A549 (cell line): ENCODE results near the gene FREM1. TPM values are rescaled to one million over a fixed set of nuclear protein-coding genes. Genes with fewer than 3 reads are reported as not detected.

Experiments
- ATAC-seq, 2 experiments: fragments of 200-7000 bp in 1 of 2; fragments of >200 bp in 1 of 2; cut with Nextera tagmentation in 1 of 2; cut with Tn5 transposase in 1 of 2; 3 replicates each; pipeline versions ENCODE4 v1.8.0 to v1.9.1; 2018 to 2020; ENCODE audit warnings: mild to moderate bottlenecking in 1 of 2, moderate library complexity in 1 of 2
- CTCF ChIA-PET: fragments of 300-600 bp; sonication (Branson Sonifier 250); formaldehyde crosslinking; extraction: SDS; loops from one replicate; lab custom pipeline; 2021; ENCODE audit warnings: antibody characterized with exemption, inconsistent platforms; lab: Yijun Ruan, JAX
- POLR2A ChIA-PET: fragments of 350-600 bp; formaldehyde crosslinking; extraction: SDS; loops from one replicate; lab custom pipeline; 2021; ENCODE audit warnings: antibody characterized with exemption, inconsistent platforms; lab: Yijun Ruan, JAX
- DNase-seq, 2 experiments: peaks; one replicate each; pipeline versions ENCODE4 v3.0.0 to v3.0.0-alpha.2; 2011 to 2016; ENCODE audit warnings: low read depth in 1 of 2, low spot score in 1 of 2
- FAIRE-seq: peaks from 2 replicates; lab custom pipeline; 2011; peaks lifted over from hg19 to GRCh38; lab: Jason Lieb, UNC
- H3K27ac ChIP-seq, 2 experiments: fragments of >200 bp; sonication (Bioruptor Twin); formaldehyde crosslinking; 3 replicates each; pipeline ENCODE4 v1.5.1; 2016 to 2017
- H3K4me1 ChIP-seq: fragments of >200 bp; sonication (Bioruptor Twin); formaldehyde crosslinking; 3 replicates; pipeline ENCODE4 v1.6.1; 2016
- H3K4me2 ChIP-seq: fragments of >200 bp; sonication (Bioruptor Twin); formaldehyde crosslinking; 3 replicates; pipeline ENCODE4 v1.6.1; 2016
- H3K4me3 ChIP-seq: fragments of >200 bp; sonication (Bioruptor Twin); formaldehyde crosslinking; 3 replicates; pipeline ENCODE4 v1.5.1; 2016
- H3K9me3 ChIP-seq: fragments of >200 bp; sonication (Bioruptor Twin); formaldehyde crosslinking; 3 replicates; pipeline ENCODE4 v1.6.1; 2016
- CBX8 ChIP-seq: fragments of 200-600 bp; sonication (generic); IDR thresholded peaks from 2 replicates; pipeline ENCODE4 v1.6.1; 2016
- CEBPB ChIP-seq, 2 experiments: fragments of >200 bp in 1 of 2; sonication (Bioruptor Twin) in 1 of 2; formaldehyde crosslinking in 1 of 2; IDR thresholded peaks; 2 replicates each; pipeline ENCODE4 v1.6.1; 2012 to 2016
- EP300 ChIP-seq, 2 experiments: fragments of >200 bp; sonication (Bioruptor Twin); formaldehyde crosslinking; IDR thresholded peaks; 2 replicates in 1 of 2; 3 replicates in 1 of 2; pipeline ENCODE4 v1.6.1; 2016 to 2017
- ESRRA ChIP-seq: fragments of 150-350 bp; IDR thresholded peaks from 2 replicates; pipeline ENCODE4 v1.6.1; 2014; ENCODE audit warnings: mild to moderate bottlenecking, low read length, borderline replicate concordance
- FOSB ChIP-seq: fragments of 250-450 bp; sonication (Bioruptor Pico); IDR thresholded peaks from 2 replicates; pipeline ENCODE4 v1.5.0; 2020; ENCODE audit warnings: mild to moderate bottlenecking, moderate library complexity
- FOSL2 ChIP-seq, 2 experiments: fragments of 450-650 bp in 1 of 2; fragments of >200 bp in 1 of 2; sonication (Bioruptor Twin) in 1 of 2; formaldehyde crosslinking; IDR thresholded peaks; 2 replicates each; pipeline versions ENCODE4 v1.5.0 to v1.6.1; 2016 to 2020; ENCODE audit warnings: mild to moderate bottlenecking in 1 of 2, moderate library complexity in 1 of 2
- FOXS1 ChIP-seq: fragments of 250-450 bp; sonication (Bioruptor Pico); IDR thresholded peaks from 2 replicates; pipeline ENCODE4 v1.5.0; 2020; ENCODE audit warnings: mild to moderate bottlenecking, moderate library complexity
- GATA3 ChIP-seq: IDR thresholded peaks from 2 replicates; pipeline ENCODE4 v1.6.1; 2012; ENCODE audit warnings: borderline replicate concordance
- HEYL ChIP-seq: fragments of 250-450 bp; sonication (Bioruptor Pico); IDR thresholded peaks from 2 replicates; pipeline ENCODE4 v1.8.0; 2021; ENCODE audit warnings: mild to moderate bottlenecking, moderate library complexity
- JUN ChIP-seq, 2 experiments: fragments of >200 bp; sonication (Bioruptor Twin); formaldehyde crosslinking; IDR thresholded peaks; 2 replicates in 1 of 2; 3 replicates in 1 of 2; pipeline ENCODE4 v1.6.1; 2016 to 2017
- MAZ ChIP-seq: fragments of 150-350 bp; IDR thresholded peaks from 2 replicates; pipeline ENCODE4 v1.6.1; 2014; ENCODE audit warnings: antibody characterized with exemption, low read depth, low read length, borderline replicate concordance
- MYC ChIP-seq: IDR thresholded peaks from 2 replicates; pipeline ENCODE4 v1.6.1; 2012; ENCODE audit warnings: mild to moderate bottlenecking, inconsistent platforms, low read length, improper control_type of control experiment, borderline replicate concordance
- PHF8 ChIP-seq: fragments of 200-600 bp; sonication (generic); IDR thresholded peaks from 2 replicates; pipeline ENCODE4 v1.6.1; 2016; ENCODE audit warnings: low read depth, mild to moderate bottlenecking, antibody characterized with exemption, moderate library complexity, borderline replicate concordance
- POLR2AphosphoS2 ChIP-seq: conservative IDR thresholded peaks from 2 replicates; pipeline ENCODE4 v1.6.1; 2012; ENCODE audit warnings: low read length, improper control_type of control experiment, inconsistent platforms
- RFX5 ChIP-seq: fragments of 450-650 bp; IDR thresholded peaks from 2 replicates; pipeline ENCODE4 v1.7.1; 2014; ENCODE audit warnings: antibody characterized with exemption, mild to moderate bottlenecking, moderate library complexity
- TFCP2L1 ChIP-seq: fragments of 250-450 bp; sonication (Bioruptor Pico); IDR thresholded peaks from 2 replicates; pipeline ENCODE4 v1.5.0; 2021; ENCODE audit warnings: mild to moderate bottlenecking
- ZFP36 ChIP-seq: fragments of 450-650 bp; IDR thresholded peaks from 2 replicates; pipeline ENCODE4 v1.6.1; 2014; ENCODE audit warnings: borderline replicate concordance; ENCODE audit not compliant: partially characterized antibody
- WGBS: methylation state at CpG from one replicate; pipeline ENCODE4 v1.1.6; 2017; ENCODE audit errors: missing lambda C conversion rate; 5-methylcytosine and 5-hydroxymethylcytosine counted together
- polyA plus RNA-seq, 4 experiments: library from polyadenylated mRNA; depleted of rRNA in 3 of 4; stranded (reverse); fragments of >200 nt; fragmentation: RNase III in 1 of 4; extraction: RNeasy Plus Mini Kit Qiagen cat#74134 plus additional on column Dnase treatment in 1 of 4; gene quantifications; 2 replicates in 3 of 4; 3 replicates in 1 of 4; pipeline ENCODE4 v1.2.3, GENCODE V29; 2011 to 2017
- TF ChIP-seq, protein P1 (sequence below): fragments of >200 bp; sonication (Bioruptor Twin); formaldehyde crosslinking; IDR thresholded peaks from 2 replicates; pipeline ENCODE4 v1.6.1; 2016
- TF ChIP-seq, protein P2 (sequence below): IDR thresholded peaks from 2 replicates; pipeline ENCODE4 v1.6.1; 2012
- TF ChIP-seq, protein P3 (sequence below): fragments of >200 bp; sonication (Bioruptor Twin); formaldehyde crosslinking; IDR thresholded peaks from 3 replicates; pipeline ENCODE4 v1.6.1; 2016
- TF ChIP-seq, protein P4 (sequence below): fragments of >200 bp; sonication (Bioruptor Twin); formaldehyde crosslinking; IDR thresholded peaks from 3 replicates; pipeline ENCODE4 v1.5.1; 2016
- TF ChIP-seq, protein P5 (sequence below): fragments of 250-450 bp; sonication (Bioruptor Pico); IDR thresholded peaks from 2 replicates; pipeline ENCODE4 v1.5.0; 2020; ENCODE audit warnings: low read depth, mild to moderate bottlenecking, moderate library complexity
- TF ChIP-seq, protein P6 (sequence below): fragments of 450-650 bp; IDR thresholded peaks from 2 replicates; pipeline ENCODE4 v1.6.1; 2014; ENCODE audit warnings: antibody characterized with exemption

FREM1 gene
- polyA plus RNA-seq, 2 of the 4 experiments (the other 2 are of a cell fraction): not detected

DNA sequence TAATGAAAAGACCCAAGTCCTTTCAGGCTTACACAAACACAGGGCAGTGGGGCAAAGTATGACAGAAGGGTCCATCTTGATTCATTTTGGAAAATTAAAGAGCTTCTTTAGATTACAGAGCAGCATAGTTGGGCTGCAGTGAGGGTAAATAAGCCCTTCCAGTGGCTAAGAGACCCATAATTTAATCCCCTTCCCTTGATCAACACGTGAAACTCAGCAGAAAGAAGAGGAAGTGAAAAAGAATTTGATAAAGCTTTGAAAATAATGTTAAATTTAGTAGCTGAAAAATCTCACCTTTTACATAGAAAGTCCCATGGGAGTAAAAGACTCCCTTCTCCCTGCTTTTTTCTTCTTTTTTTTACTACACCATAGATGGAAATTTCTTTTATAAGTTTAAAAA lies 87.6 kb downstream of the FREM1 start:
- Histone ChIP-seq H3K4me2 (no peak overlapping the region), H3K4me3 (no peak overlapping the region), H3K9me3 (no peaks in the 10 kb centered on the region), H3K4me1 (no peaks in the 10 kb centered on the region), H3K27ac (no peak overlapping the region)
- DNase-seq: no peak
- no peak for TF ChIP-seq PHF8
- TF ChIP-seq FOSL2 (IDR thresholded peaks at IDR 0.05): no peak
- no peak for TF ChIP-seq FOSL2 (CRISPR knock-in tag; IDR thresholded peaks at IDR 0.05)
- TF ChIP-seq GATA3: no peak
- no peak for TF ChIP-seq CEBPB (IDR thresholded peaks at IDR 0.05)
- no peak for TF ChIP-seq RFX5
- TF ChIP-seq ZFP36: no peak
- POLR2A ChIA-PET: no interaction called here
- no peak for FAIRE-seq
- 0% methylated on average over 1 of the region's 1 CpG for WGBS
- CTCF ChIA-PET: no interaction called here
- ATAC-seq: no peak

DNA sequence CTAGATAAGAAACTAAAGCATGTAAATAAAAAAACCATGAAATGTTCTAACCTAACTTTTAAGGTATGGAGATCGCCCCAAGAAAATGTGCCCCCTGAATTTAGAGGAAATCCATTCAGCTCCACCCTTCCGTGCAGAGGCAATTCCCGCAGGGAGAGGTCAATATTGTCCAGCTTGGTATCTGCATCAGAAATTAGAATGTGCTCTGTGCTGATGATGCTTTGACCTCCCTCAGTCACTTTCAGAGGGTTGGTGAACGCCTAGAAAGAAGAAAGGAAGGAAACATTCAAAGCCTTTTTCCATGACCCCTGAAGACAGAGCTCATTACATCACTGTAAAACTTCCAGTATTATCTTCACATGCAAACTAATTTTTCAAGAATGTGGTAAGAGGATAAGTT lies 91.0 kb downstream of the FREM1 start:
- ATAC-seq: no peak
- Histone ChIP-seq H3K4me3 (no peak overlapping the region), H3K4me2 (no peak overlapping the region), H3K4me1 (no peaks in the 10 kb centered on the region), H3K9me3 (no peaks in the 10 kb centered on the region), H3K27ac (no peak overlapping the region)
- ChIA-PET POLR2A (no interaction called here), CTCF (no interaction called here)
- no peak for FAIRE-seq
- no peak for TF ChIP-seq JUN (IDR thresholded peaks at IDR 0.05)
- TF ChIP-seq, protein P1, sequence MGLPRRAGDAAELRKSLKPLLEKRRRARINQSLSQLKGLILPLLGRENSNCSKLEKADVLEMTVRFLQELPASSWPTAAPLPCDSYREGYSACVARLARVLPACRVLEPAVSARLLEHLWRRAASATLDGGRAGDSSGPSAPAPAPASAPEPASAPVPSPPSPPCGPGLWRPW: no peak
- no peak for TF ChIP-seq CBX8
- TF ChIP-seq ESRRA: no peak
- no peak for TF ChIP-seq FOSB (CRISPR knock-in tag)
- TF ChIP-seq, protein P2, sequence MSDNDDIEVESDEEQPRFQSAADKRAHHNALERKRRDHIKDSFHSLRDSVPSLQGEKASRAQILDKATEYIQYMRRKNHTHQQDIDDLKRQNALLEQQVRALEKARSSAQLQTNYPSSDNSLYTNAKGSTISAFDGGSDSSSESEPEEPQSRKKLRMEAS: no peak
- no peak for TF ChIP-seq EP300 (IDR thresholded peaks at IDR 0.05)
- no peak for TF ChIP-seq MYC
- TF ChIP-seq, protein P3, sequence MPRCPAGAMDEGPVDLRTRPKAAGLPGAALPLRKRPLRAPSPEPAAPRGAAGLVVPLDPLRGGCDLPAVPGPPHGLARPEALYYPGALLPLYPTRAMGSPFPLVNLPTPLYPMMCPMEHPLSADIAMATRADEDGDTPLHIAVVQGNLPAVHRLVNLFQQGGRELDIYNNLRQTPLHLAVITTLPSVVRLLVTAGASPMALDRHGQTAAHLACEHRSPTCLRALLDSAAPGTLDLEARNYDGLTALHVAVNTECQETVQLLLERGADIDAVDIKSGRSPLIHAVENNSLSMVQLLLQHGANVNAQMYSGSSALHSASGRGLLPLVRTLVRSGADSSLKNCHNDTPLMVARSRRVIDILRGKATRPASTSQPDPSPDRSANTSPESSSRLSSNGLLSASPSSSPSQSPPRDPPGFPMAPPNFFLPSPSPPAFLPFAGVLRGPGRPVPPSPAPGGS: no peak
- TF ChIP-seq, protein P4, sequence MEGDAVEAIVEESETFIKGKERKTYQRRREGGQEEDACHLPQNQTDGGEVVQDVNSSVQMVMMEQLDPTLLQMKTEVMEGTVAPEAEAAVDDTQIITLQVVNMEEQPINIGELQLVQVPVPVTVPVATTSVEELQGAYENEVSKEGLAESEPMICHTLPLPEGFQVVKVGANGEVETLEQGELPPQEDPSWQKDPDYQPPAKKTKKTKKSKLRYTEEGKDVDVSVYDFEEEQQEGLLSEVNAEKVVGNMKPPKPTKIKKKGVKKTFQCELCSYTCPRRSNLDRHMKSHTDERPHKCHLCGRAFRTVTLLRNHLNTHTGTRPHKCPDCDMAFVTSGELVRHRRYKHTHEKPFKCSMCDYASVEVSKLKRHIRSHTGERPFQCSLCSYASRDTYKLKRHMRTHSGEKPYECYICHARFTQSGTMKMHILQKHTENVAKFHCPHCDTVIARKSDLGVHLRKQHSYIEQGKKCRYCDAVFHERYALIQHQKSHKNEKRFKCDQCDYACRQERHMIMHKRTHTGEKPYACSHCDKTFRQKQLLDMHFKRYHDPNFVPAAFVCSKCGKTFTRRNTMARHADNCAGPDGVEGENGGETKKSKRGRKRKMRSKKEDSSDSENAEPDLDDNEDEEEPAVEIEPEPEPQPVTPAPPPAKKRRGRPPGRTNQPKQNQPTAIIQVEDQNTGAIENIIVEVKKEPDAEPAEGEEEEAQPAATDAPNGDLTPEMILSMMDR: no peak
- TF ChIP-seq POLR2AphosphoS2: no peak
- TF ChIP-seq, protein P5, sequence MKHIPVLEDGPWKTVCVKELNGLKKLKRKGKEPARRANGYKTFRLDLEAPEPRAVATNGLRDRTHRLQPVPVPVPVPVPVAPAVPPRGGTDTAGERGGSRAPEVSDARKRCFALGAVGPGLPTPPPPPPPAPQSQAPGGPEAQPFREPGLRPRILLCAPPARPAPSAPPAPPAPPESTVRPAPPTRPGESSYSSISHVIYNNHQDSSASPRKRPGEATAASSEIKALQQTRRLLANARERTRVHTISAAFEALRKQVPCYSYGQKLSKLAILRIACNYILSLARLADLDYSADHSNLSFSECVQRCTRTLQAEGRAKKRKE (CRISPR knock-in tag): no peak
- TF ChIP-seq HEYL: no peak
- TF ChIP-seq TFCP2L1 (CRISPR knock-in tag): no peak
- no peak for TF ChIP-seq MAZ
- no peak for TF ChIP-seq FOXS1 (CRISPR knock-in tag)
- TF ChIP-seq, protein P6, sequence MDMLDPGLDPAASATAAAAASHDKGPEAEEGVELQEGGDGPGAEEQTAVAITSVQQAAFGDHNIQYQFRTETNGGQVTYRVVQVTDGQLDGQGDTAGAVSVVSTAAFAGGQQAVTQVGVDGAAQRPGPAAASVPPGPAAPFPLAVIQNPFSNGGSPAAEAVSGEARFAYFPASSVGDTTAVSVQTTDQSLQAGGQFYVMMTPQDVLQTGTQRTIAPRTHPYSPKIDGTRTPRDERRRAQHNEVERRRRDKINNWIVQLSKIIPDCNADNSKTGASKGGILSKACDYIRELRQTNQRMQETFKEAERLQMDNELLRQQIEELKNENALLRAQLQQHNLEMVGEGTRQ: no peak
- no peak for DNase-seq
- 46% methylated on average over 4 of the region's 4 CpGs for WGBS
